ENCODE results near the gene GRK7. TPM values are rescaled to one million over a fixed set of nuclear protein-coding genes. Genes with fewer than 3 reads are reported as not detected.

Gene GRK7
- total RNA-seq, 1 experiment from 2014 or later = not detected

DNA sequence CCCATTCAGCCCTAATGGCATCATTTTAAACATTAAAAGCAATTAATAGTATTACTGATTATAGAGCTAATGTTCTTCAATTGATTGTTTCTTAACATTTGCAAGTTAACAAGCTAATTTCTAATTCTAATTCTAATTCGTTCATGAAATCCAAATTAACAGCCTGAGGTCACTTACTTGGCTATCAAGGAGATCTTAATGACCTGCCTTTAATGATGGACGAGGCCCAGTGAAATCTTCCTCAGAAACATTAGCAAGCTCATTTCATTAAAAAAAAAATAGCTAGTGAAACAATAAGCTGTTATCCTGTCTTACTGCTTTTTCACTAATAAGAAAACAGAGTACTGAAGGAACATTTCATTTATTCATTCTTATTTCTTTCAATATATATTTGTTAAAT, 40.6 kb upstream of the GRK7 start:
- Histone ChIP-seq H3K27ac (ENCODE audit: low read depth, low read length, poor library complexity, severe bottlenecking) (no peak overlapping the region), H3K4me3 (ENCODE audit: low read depth, low read length, poor library complexity, severe bottlenecking) (no peak overlapping the region), H3K36me3 (ENCODE audit: insufficient read depth, low read length, poor library complexity, severe bottlenecking) (no peaks in the 10 kb centered on the region), H3K4me1 (ENCODE audit: insufficient read depth, low read length, poor library complexity, severe bottlenecking) (no peaks in the 10 kb centered on the region), H3K27me3 (replicated peaks; ENCODE audit: insufficient read depth, low read depth, low read length, poor library complexity) (no peaks in the 10 kb centered on the region), H3K9me3 (ENCODE audit: low read depth, low read length, poor library complexity, severe bottlenecking) (no peaks in the 10 kb centered on the region)
- TF ChIP-seq EZH2 (IDR thresholded peaks at IDR 0.05; ENCODE audit: borderline replicate concordance, low read depth, low read length, poor library complexity, severe bottlenecking) = no peak
- TF ChIP-seq, protein P1, sequence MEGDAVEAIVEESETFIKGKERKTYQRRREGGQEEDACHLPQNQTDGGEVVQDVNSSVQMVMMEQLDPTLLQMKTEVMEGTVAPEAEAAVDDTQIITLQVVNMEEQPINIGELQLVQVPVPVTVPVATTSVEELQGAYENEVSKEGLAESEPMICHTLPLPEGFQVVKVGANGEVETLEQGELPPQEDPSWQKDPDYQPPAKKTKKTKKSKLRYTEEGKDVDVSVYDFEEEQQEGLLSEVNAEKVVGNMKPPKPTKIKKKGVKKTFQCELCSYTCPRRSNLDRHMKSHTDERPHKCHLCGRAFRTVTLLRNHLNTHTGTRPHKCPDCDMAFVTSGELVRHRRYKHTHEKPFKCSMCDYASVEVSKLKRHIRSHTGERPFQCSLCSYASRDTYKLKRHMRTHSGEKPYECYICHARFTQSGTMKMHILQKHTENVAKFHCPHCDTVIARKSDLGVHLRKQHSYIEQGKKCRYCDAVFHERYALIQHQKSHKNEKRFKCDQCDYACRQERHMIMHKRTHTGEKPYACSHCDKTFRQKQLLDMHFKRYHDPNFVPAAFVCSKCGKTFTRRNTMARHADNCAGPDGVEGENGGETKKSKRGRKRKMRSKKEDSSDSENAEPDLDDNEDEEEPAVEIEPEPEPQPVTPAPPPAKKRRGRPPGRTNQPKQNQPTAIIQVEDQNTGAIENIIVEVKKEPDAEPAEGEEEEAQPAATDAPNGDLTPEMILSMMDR (conservative IDR thresholded peaks at IDR 0.05; ENCODE audit: low read depth, low read length) = no peak
- intact Hi-C loops (cut with micrococcal nuclease; ENCODE audit: unreplicated experiment) = no loop called here
- DNase-seq (ENCODE audit: low spot score) = no peak
- CTCF ChIA-PET = no interaction called here
- BruUV-seq (replicated peaks) = no TSS peak
- POLR2A ChIA-PET (ENCODE audit: low non-redundant PET) = no interaction called here

DNA sequence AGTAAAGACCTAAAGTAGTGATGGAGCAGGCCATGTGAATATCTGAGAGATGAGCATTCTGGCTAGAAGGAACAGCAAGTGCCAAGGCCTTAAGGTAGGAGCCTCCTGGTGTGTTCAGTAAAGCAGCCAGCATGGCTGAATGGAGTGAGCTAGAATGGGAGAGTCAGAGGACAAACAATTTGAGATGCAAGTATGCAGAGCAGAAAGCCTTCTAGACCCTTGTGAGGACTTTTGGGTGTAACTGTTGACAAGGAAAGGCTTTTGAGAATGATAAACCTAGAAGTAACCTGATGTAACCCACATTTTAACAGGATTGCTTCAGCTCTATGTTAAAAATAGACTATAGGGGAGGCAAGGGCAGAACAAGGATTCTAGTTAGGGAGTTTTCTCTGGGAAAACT, 40.0 kb upstream of the GRK7 start:
- no peaks in the 10 kb centered on the region for H3K36me3 ChIP-seq (ENCODE audit: insufficient read depth, low read length, poor library complexity, severe bottlenecking)
- H3K9me3 ChIP-seq (ENCODE audit: low read depth, low read length, poor library complexity, severe bottlenecking) = no peaks in the 10 kb centered on the region
- intact Hi-C loops (cut with micrococcal nuclease; ENCODE audit: unreplicated experiment) = no loop called here
- H3K27ac ChIP-seq (ENCODE audit: low read depth, low read length, poor library complexity, severe bottlenecking) = no peak overlapping the region
- CTCF ChIA-PET = no interaction called here
- TF ChIP-seq, protein P1 (conservative IDR thresholded peaks at IDR 0.05; ENCODE audit: low read depth, low read length) = no peak
- no peak for TF ChIP-seq EZH2 (IDR thresholded peaks at IDR 0.05; ENCODE audit: borderline replicate concordance, low read depth, low read length, poor library complexity, severe bottlenecking)
- H3K4me1 ChIP-seq (ENCODE audit: insufficient read depth, low read length, poor library complexity, severe bottlenecking) = no peaks in the 10 kb centered on the region
- H3K27me3 ChIP-seq (replicated peaks; ENCODE audit: insufficient read depth, low read depth, low read length, poor library complexity) = no peaks in the 10 kb centered on the region
- no TSS peak for BruUV-seq (replicated peaks)
- no peak overlapping the region for H3K4me3 ChIP-seq (ENCODE audit: low read depth, low read length, poor library complexity, severe bottlenecking)
- no peak for DNase-seq (ENCODE audit: low spot score)
- POLR2A ChIA-PET (ENCODE audit: low non-redundant PET) = interaction anchor here (0.6 kb wide), 1 partner anchor 132 kb away, joined by 3 read pairs; no protein-coding TSS in a partner anchor

DNA sequence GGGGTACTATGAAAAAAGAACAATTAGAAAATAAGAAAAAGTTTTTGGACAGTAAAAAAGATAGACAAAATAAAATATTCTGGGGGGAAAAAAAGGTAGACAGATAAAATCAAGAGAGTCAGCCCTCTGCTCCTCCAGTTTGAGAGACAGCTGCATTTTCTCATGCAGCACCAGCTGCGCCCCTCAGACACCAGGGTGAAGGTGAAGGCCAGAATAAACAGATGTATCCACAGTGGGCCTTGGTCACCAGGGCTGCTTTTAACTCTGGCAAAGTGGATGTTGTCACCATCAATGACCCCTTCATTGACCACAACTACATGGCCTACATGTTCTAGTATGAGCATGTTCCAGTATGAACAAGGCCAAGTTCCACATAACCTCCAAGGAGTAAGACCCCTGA, 39.0 kb upstream of the GRK7 start:
- POLR2A ChIA-PET (ENCODE audit: low non-redundant PET) = no interaction called here
- no peaks in the 10 kb centered on the region for H3K9me3 ChIP-seq (ENCODE audit: low read depth, low read length, poor library complexity, severe bottlenecking)
- H3K27me3 ChIP-seq (replicated peaks; ENCODE audit: insufficient read depth, low read depth, low read length, poor library complexity) = no peaks in the 10 kb centered on the region
- H3K4me1 ChIP-seq (ENCODE audit: insufficient read depth, low read length, poor library complexity, severe bottlenecking) = no peaks in the 10 kb centered on the region
- BruUV-seq (replicated peaks) = no TSS peak
- intact Hi-C loops (cut with micrococcal nuclease; ENCODE audit: unreplicated experiment) = no loop called here
- TF ChIP-seq, protein P1 (conservative IDR thresholded peaks at IDR 0.05; ENCODE audit: low read depth, low read length) = no peak
- no peak for TF ChIP-seq EZH2 (IDR thresholded peaks at IDR 0.05; ENCODE audit: borderline replicate concordance, low read depth, low read length, poor library complexity, severe bottlenecking)
- no peak overlapping the region for H3K27ac ChIP-seq (ENCODE audit: low read depth, low read length, poor library complexity, severe bottlenecking)
- H3K4me3 ChIP-seq (ENCODE audit: low read depth, low read length, poor library complexity, severe bottlenecking) = no peak overlapping the region
- no peak for DNase-seq (ENCODE audit: low spot score)
- H3K36me3 ChIP-seq (ENCODE audit: insufficient read depth, low read length, poor library complexity, severe bottlenecking) = no peaks in the 10 kb centered on the region
- CTCF ChIA-PET = no interaction called here
